ENCODE measurements around the gene TCERG1L. TPM values are rescaled to one million over a fixed set of nuclear protein-coding genes. Genes with fewer than 3 reads are reported as not detected.

Gene TCERG1L
- total RNA-seq, 1 experiment from 2014 or later = not detected

DNA sequence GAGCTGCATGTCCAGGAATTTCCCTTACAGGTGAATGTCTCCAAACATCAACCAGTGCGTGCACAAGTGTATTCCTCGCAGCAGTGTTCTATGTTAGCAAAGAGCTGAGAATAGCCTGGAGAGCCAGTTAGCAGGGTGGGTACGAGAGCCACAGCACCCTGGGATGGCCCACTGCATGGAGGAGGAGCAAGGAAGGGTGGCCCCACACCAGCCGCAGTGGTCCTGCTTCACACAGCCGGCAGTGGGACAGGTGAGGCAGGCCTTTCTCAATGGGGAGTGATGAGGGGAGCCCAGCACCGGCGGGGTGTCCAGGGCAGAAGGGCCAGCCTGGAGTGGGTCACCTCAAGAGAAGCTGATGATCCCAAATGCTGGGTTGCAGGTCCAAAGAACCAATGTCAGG is 240.7 kb downstream of the TCERG1L start:
- no peak overlapping the region for H3K27ac ChIP-seq (ENCODE audit: low read length)
- intact Hi-C loops (cut with micrococcal nuclease; ENCODE audit: unreplicated experiment) (no loop called here), in situ Hi-C loops (cut with HindIII; ENCODE audit: low pct_unique_long_range_greater_than_20kb, low sequenced_read_pairs) (no loop called here)
- POLR2A ChIA-PET = no interaction called here
- ATAC-seq (no peak), DNase-seq (ENCODE audit: low read depth, low spot score) (no peak)
- H3K27me3 ChIP-seq (ENCODE audit: control insufficient read depth, insufficient read depth, low read length) = peaks cover 4% of the 10 kb centered on the region; the same call in 1 of the 2 replicates
- no TSS peak for BruUV-seq (replicated peaks)
- H3K4me3 ChIP-seq (ENCODE audit: low read depth in 2 of 2, low read length in 2 of 2) = no peak overlapping the region
- no peaks in the 10 kb centered on the region for H3K9me3 ChIP-seq (ENCODE audit: control insufficient read depth, insufficient read depth, low read depth, low read length)
- no peaks in the 10 kb centered on the region for H3K36me3 ChIP-seq (ENCODE audit: control insufficient read depth, insufficient read depth, low read length)
- TF ChIP-seq REST (IDR thresholded peaks at IDR 0.05; ENCODE audit: insufficient read depth in 1 of 2, low read depth in 2 of 2, low read length in 1 of 2) (no peak), POLR2AphosphoS5 (IDR thresholded peaks at IDR 0.05; ENCODE audit: low read depth, low read length) (no peak)
- CTCF ChIA-PET = no interaction called here
- H3K4me1 ChIP-seq (ENCODE audit: control insufficient read depth, insufficient read depth, low read length) = no peaks in the 10 kb centered on the region

GRCh38 chr10:131068760-131069159 is 242.8 kb downstream of the TCERG1L start:
- Histone ChIP-seq H3K4me3 (ENCODE audit: low read depth in 2 of 2, low read length in 2 of 2) (no peak overlapping the region), H3K27ac (ENCODE audit: low read length) (no peak overlapping the region), H3K4me1 (ENCODE audit: control insufficient read depth, insufficient read depth, low read length) (no peaks in the 10 kb centered on the region), H3K36me3 (ENCODE audit: control insufficient read depth, insufficient read depth, low read length) (no peaks in the 10 kb centered on the region), H3K27me3 (ENCODE audit: control insufficient read depth, insufficient read depth, low read length) (peaks cover 4% of the 10 kb centered on the region; the same call in 1 of the 2 replicates), H3K9me3 (ENCODE audit: control insufficient read depth, insufficient read depth, low read depth, low read length) (no peaks in the 10 kb centered on the region)
- BruUV-seq (replicated peaks) = no TSS peak
- intact Hi-C loops (cut with micrococcal nuclease; ENCODE audit: unreplicated experiment) (no loop called here), in situ Hi-C loops (cut with HindIII; ENCODE audit: low pct_unique_long_range_greater_than_20kb, low sequenced_read_pairs) (no loop called here)
- ChIA-PET POLR2A (no interaction called here), CTCF (no interaction called here)
- no peak for ATAC-seq
- no peak for DNase-seq (ENCODE audit: low read depth, low spot score)
- TF ChIP-seq TCF7L2 (IDR thresholded peaks at IDR 0.05; ENCODE audit: low read depth, low read length) (no peak), SIN3A (IDR thresholded peaks at IDR 0.05; ENCODE audit: borderline replicate concordance, insufficient read depth, low read depth, low read length) (no peak), REST (IDR thresholded peaks at IDR 0.05; ENCODE audit: insufficient read depth in 1 of 2, low read depth in 2 of 2, low read length in 1 of 2) (no peak), POLR2AphosphoS5 (IDR thresholded peaks at IDR 0.05; ENCODE audit: low read depth, low read length) (no peak), CTCF (IDR thresholded peaks at IDR 0.05) (no peak)

All from Panc1 (cell line).